Activated CD4-positive, alpha-beta T cell treated with anti-CD3 and anti-CD28 coated beads for 36 hours (primary cell): ENCODE data around the gene ZNRF3. TPM values are rescaled to one million over a fixed set of nuclear protein-coding genes. Genes with fewer than 3 reads are reported as not detected.
"Not testable (repeated sequence)": the region's sequence is repeated elsewhere in the genome, so short reads cannot be mapped to it uniquely, and the experiment has no call there.

ENCODE experiments used
- ATAC-seq: fragments of 200-7000 bp; cut with Tn5 transposase; one replicate; pipeline ENCODE4 v1.10.0; 2021; ENCODE audit warnings: mild to moderate bottlenecking, moderate library complexity
- CTCF ChIA-PET: fragments of 350-600 bp; sonication (Branson Sonifier 250); formaldehyde crosslinking; loops from one replicate; lab custom pipeline; 2021; ENCODE audit warnings: antibody characterized with exemption; lab: Charles Lee
- POLR2A ChIA-PET: fragments of 350-600 bp; sonication (Branson Sonifier 250); formaldehyde crosslinking; loops from one replicate; lab custom pipeline; 2021; ENCODE audit warnings: antibody characterized with exemption, inconsistent platforms; lab: Charles Lee
- DNase-seq: peaks from one replicate; pipeline ENCODE4 v3.0.0-alpha.2; 2020
- H3K27ac Mint-ChIP-seq: one replicate; pipeline ENCODE4 v1.8.0; 2021; ENCODE audit warnings: mixed read lengths
- H3K27me3 Mint-ChIP-seq: one replicate; pipeline ENCODE4 v1.8.0; 2021; ENCODE audit warnings: mixed read lengths
- H3K36me3 Mint-ChIP-seq: one replicate; pipeline ENCODE4 v1.8.0; 2021; ENCODE audit warnings: low read depth, mixed read lengths
- H3K4me1 Mint-ChIP-seq: one replicate; pipeline ENCODE4 v1.8.0; 2021; ENCODE audit warnings: mixed read lengths
- H3K4me3 Mint-ChIP-seq: one replicate; pipeline ENCODE4 v1.8.0; 2021; ENCODE audit warnings: mild to moderate bottlenecking, moderate library complexity, mixed read lengths
- H3K9me3 Mint-ChIP-seq: one replicate; pipeline ENCODE4 v1.8.0; 2021; ENCODE audit warnings: low read depth, mixed read lengths
- intact Hi-C, 2 experiments: fragments of 100-400 bp; cut with DNase I in 1 of 2; cut with micrococcal nuclease in 1 of 2; formaldehyde crosslinking; loops; one replicate each; pipeline versions ENCODE4 v1.14.2 to v1.15.1; 2022 to 2024; cut with DNase I, micrococcal nuclease
- total RNA-seq, 2 experiments: library from RNA; stranded (reverse); gene quantifications; one replicate each; pipeline ENCODE4 v1.2.3, GENCODE V29; 2021

Gene ZNRF3
- total RNA-seq, 2 experiments from 2014 or later = 2.3 TPM

DNA sequence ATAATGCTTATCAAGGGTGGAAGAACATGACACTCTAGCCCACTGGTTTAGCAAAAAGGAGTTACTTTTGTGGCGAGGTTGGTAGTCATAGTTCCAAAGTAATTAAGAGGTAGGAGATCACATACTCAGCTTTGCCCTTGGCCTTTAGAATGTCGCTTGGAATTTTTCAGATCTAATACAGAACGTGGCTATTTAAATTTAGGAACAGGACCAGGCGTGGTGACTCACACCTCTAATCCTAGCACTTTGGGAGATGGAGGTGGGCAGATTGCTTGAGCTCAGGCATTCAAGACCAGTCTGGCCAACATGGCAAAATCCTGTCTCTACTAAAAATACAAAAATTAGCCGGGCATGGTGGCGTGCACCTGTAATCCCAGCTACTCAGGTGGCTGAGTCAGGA, 26.1 kb upstream of the ZNRF3 start:
- peaks cover 6% of the 10 kb centered on the region for H3K27me3 Mint-ChIP-seq
- no peaks in the 10 kb centered on the region for H3K9me3 Mint-ChIP-seq
- no peaks in the 10 kb centered on the region for H3K36me3 Mint-ChIP-seq
- no peak overlapping the region for H3K27ac Mint-ChIP-seq
- H3K4me3 Mint-ChIP-seq = no peak overlapping the region
- no peak for DNase-seq
- ChIA-PET POLR2A (no interaction called here), CTCF (interaction anchor here (1.0 to 2.9 kb wide), 3 partner anchors 12 to 193 kb away, joined by 3 to 72 read pairs (median 3); no protein-coding TSS in a partner anchor)
- intact Hi-C loops = loop anchor here (2.0 to 5.0 kb wide), 2 partner anchors 80 to 298 kb away; no protein-coding TSS in a partner anchor
- H3K4me1 Mint-ChIP-seq = no peaks in the 10 kb centered on the region
- no peak for ATAC-seq

DNA sequence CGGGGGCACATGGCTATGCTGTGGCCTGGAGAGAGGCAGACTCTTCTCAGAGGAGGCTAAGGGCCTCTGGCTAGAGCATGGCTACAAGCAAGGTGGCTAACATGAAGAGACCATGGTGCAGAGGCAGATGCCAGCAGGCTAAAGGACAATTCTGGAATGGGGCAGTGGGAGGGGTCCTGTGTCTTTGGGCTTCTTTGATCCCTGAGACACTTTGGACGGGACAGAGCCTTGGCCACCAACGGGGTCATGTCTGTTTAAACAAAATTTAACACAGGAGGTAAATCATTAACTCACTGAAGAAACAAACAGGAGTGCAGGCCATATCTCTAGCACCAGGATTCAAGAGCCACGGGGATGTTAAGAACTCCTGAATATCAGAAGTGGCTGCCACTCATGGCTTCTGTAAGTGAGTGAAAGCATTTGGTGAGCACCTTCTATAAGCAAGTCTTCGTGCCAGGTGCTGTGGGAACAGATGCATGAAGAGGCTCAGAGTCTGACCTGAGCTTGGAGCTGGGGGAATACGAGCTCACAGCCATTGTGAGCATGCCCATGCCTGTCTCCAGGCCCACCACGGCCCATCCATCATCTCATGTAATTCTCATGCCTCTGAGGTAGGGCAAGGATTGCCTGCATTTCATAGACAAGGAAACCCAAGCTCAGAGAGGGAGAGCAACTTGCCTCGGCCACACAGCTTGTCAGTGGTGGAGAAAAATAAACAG, 18.3 kb upstream of the ZNRF3 start:
- peaks cover 2% of the 10 kb centered on the region for H3K36me3 Mint-ChIP-seq
- POLR2A ChIA-PET = no interaction called here
- DNase-seq = no peak
- H3K27ac Mint-ChIP-seq = no peak overlapping the region
- intact Hi-C loops = no loop called here
- no peak overlapping the region for H3K4me3 Mint-ChIP-seq
- peaks cover 8% of the 10 kb centered on the region for H3K4me1 Mint-ChIP-seq
- no peak for ATAC-seq
- H3K27me3 Mint-ChIP-seq = peaks cover 2% of the 10 kb centered on the region
- no peaks in the 10 kb centered on the region for H3K9me3 Mint-ChIP-seq
- CTCF ChIA-PET = no interaction called here

DNA sequence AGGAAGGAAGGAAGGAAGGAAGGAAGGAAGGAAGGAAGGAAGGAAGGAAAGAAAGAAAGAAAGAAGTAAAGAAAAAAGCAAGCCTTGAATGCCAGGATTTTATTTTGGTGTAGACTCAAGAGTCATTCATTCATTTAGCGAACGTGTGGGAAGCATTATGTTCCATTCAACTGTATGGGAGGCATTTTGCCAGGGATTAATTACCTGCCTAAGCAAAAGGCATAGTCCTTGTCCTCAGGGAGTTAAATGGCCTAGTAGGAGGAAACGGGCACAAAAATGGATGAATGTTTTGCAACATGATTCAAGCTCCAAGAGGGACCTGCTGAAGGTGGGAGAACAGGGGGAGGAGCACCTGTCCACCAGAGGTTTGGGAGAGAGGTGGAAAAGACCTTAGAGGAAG, 16.2 kb upstream of the ZNRF3 start:
- ChIA-PET POLR2A (no interaction called here), CTCF (no interaction called here)
- H3K36me3 Mint-ChIP-seq = peaks cover 2% of the 10 kb centered on the region
- H3K9me3 Mint-ChIP-seq = no peaks in the 10 kb centered on the region
- peaks cover 2% of the 10 kb centered on the region for H3K27me3 Mint-ChIP-seq
- no peak overlapping the region for H3K4me3 Mint-ChIP-seq
- ATAC-seq = no peak
- no peak overlapping the region for H3K27ac Mint-ChIP-seq
- no peak for DNase-seq
- intact Hi-C loops = no loop called here
- peaks cover 8% of the 10 kb centered on the region for H3K4me1 Mint-ChIP-seq

DNA sequence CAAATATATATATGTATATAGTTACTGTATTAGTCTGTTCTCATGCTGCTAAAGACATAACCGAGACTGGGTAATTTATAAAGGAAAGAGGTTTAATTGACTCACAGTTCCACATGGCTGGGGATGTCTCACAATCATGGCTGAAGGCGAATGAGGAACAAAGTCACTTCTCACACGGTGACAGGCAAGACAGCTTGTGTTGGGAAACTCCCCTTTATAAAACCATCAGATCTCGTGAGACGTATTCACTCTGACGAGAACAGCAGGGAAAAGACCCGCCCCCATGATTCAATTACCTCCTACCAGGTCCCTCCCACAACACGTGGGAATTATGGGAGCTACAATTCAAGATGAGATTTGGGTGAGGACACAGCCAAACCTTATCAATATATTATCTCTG, 15.0 kb upstream of the ZNRF3 start:
- H3K27ac Mint-ChIP-seq = not testable (repeated sequence)
- CTCF ChIA-PET = interaction anchor here (0.6 to 1.3 kb wide), 4 partner anchors 27 to 172 kb away, joined by 3 to 5 read pairs (median 4); partner anchors contain the start of genes CHEK2 and HSCB
- DNase-seq = peak; percentile 52

DNA sequence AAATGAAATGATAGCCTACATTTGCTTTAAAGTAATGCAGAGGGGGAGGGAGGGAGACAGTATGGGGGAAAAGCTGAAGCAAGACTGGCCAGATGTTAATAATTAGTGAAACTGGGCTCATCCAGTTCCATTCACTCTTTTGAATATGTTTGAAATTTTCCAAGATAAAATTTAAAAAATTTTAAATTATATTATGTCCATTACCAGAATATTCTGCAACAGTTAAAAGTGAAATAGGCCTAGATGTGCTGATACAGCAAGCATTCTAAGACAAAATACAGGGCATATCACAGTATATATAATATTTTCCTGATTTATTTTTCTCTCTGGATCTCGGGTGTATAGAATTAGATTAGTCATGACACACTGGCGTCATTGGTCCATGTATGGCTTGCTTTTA, 13.6 kb upstream of the ZNRF3 start:
- no peaks in the 10 kb centered on the region for H3K36me3 Mint-ChIP-seq
- H3K27me3 Mint-ChIP-seq = no peaks in the 10 kb centered on the region
- no peak overlapping the region for H3K27ac Mint-ChIP-seq
- DNase-seq (no peak), ATAC-seq (no peak)
- H3K4me3 Mint-ChIP-seq = no peak overlapping the region
- H3K9me3 Mint-ChIP-seq = no peaks in the 10 kb centered on the region
- ChIA-PET CTCF (interaction anchor here (1.5 kb wide), 1 partner anchor 171 kb away, joined by 3 read pairs; no protein-coding TSS in a partner anchor), POLR2A (no interaction called here)
- peaks cover 14% of the 10 kb centered on the region for H3K4me1 Mint-ChIP-seq
- intact Hi-C loops = no loop called here

More for the DNA sequence above, 15.0 kb upstream of the ZNRF3 start:
- peak; percentile 88 for ATAC-seq
- H3K27me3 Mint-ChIP-seq, POLR2A ChIA-PET, H3K4me3 Mint-ChIP-seq, H3K36me3 Mint-ChIP-seq, intact Hi-C loops, H3K9me3 Mint-ChIP-seq: not testable (repeated sequence)
- peaks cover 11% of the 10 kb centered on the region for H3K4me1 Mint-ChIP-seq

DNA sequence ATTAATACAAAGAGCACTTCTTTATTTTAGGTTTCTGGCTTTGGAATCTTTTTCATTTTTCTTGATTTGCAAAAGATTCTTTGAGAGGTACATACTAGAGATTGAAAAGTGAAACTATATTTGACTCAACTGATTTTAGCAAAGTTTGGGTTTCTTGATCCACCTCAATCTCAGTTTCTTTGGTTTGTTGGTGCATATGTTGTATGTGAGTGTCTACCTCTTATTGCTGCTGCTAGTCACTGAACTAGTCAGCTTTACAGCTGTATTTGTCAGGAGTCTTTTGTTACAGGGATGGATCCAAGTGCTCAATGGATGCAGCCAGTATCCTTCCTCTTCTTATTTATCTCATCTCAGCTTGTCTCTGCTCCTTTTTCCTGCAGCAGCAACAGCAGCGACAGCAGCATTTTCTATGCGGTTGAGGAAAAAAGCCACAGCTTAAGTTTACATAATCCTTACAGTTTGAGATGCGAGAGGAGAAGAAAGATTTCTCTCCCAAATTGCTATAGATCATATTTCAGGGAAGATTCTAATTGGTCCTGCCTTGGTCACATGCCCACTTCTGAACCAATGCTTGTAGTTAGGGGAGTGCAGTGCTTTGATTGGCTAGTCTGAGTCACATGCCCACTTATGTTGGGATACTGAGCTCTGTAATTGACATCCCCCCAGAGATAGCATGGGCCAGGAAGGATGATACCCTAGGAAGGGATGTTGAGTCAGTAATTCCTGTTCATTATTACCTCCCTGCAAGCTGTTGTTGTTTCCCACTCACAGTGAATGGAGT, 10.0 kb upstream of the ZNRF3 start:
- intact Hi-C loops = no loop called here
- Mint-ChIP-seq H3K27me3 (no peaks in the 10 kb centered on the region), H3K4me3 (no peak overlapping the region), H3K4me1 (peaks cover 7% of the 10 kb centered on the region), H3K9me3 (no peaks in the 10 kb centered on the region), H3K36me3 (no peaks in the 10 kb centered on the region), H3K27ac (no peak overlapping the region)
- ATAC-seq (peak; percentile 67), DNase-seq (no peak)
- ChIA-PET CTCF (interaction anchor here (1.2 kb wide), 1 partner anchor 34 kb away, joined by 3 read pairs; no protein-coding TSS in a partner anchor), POLR2A (no interaction called here)

DNA sequence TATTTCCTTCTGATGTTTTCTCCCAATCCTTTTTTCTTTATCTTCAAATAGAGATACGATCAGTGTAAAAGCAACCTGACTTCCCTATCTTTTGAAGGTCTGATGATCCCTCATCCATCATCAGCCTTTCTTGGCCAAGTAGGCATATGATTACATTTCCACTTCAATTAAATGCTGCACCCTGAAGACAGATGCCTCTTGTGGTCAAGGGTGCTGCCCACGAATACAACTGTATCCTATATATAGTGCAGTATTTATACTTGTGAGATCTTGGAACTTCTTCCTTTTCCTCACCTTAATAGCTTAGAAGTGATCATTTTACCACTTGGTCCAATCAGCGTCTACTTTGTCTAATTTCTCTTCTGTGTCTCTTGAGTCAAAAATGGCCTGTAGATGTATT, 9.3 kb upstream of the ZNRF3 start:
- intact Hi-C loops = no loop called here
- POLR2A ChIA-PET = no interaction called here
- no peak for ATAC-seq
- H3K27me3 Mint-ChIP-seq = no peaks in the 10 kb centered on the region
- peaks cover 7% of the 10 kb centered on the region for H3K4me1 Mint-ChIP-seq
- DNase-seq = no peak
- H3K4me3 Mint-ChIP-seq = no peak overlapping the region
- H3K27ac Mint-ChIP-seq = no peak overlapping the region
- H3K36me3 Mint-ChIP-seq = no peaks in the 10 kb centered on the region
- no peaks in the 10 kb centered on the region for H3K9me3 Mint-ChIP-seq
- CTCF ChIA-PET = interaction anchor here (1.0 to 1.2 kb wide), 2 partner anchors 33 to 283 kb away, joined by 3 read pairs; no protein-coding TSS in a partner anchor

DNA sequence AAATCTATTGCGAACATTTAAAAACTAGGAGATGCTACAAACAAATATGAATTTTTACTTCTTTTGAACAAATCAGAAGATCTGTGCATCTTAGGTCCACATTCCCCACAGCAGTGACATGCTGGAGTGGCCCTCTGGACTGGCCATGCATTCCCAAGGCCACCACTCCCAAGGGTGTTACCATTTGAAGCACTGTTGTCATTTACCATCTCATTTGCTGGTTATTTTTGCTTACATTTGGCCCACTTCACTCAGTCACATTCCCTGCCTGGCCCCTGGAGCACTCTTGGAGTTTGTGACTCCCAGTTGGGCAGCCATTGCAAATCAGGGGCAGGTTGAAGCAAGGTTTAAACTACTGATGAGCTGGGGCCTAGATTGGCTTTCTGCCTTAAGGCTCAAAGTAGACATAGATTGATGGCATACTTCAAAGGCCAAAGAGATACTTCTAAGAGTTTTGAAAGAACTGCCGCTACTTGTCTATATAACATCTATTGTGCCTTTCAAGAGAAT, 8.5 kb upstream of the ZNRF3 start:
- no peak overlapping the region for H3K27ac Mint-ChIP-seq
- H3K9me3 Mint-ChIP-seq = no peaks in the 10 kb centered on the region
- POLR2A ChIA-PET = no interaction called here
- intact Hi-C loops = no loop called here
- no peaks in the 10 kb centered on the region for H3K36me3 Mint-ChIP-seq
- CTCF ChIA-PET = interaction anchor here (1.0 kb wide), 1 partner anchor 283 kb away, joined by 3 read pairs; no protein-coding TSS in a partner anchor
- no peaks in the 10 kb centered on the region for H3K27me3 Mint-ChIP-seq
- H3K4me3 Mint-ChIP-seq = no peak overlapping the region
- ATAC-seq = no peak
- peaks cover 7% of the 10 kb centered on the region for H3K4me1 Mint-ChIP-seq
- DNase-seq = no peak

DNA sequence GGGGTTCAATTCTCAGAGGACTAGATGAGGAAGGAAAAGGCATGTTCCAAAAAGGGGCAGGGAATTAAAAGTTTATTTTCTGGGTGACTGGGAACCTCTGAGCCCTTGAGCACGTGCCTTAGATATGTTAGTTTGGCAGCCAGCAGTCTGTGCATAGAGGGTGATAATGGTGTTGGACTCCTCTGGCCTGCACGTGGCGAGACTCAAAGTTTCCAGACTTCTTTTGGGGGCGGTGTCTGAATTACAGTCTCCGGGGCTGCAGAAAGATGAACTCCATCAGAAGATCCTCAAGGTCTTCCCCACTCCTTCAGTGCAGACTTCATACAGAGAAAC, 861 bp upstream of the ZNRF3 start:
- Mint-ChIP-seq H3K9me3 (no peaks in the 10 kb centered on the region), H3K27ac (peak overlapping the region; percentile 83), H3K4me1 (peaks cover 18% of the 10 kb centered on the region), H3K36me3 (no peaks in the 10 kb centered on the region), H3K4me3 (peak overlapping the region; percentile 75), H3K27me3 (peaks cover 26% of the 10 kb centered on the region)
- CTCF ChIA-PET = interaction anchor here (0.6 kb wide), 2 partner anchors 35 to 53 kb away, joined by 3 to 4 read pairs; no protein-coding TSS in a partner anchor
- DNase-seq (peak; percentile 42), ATAC-seq (peak; percentile 2)
- POLR2A ChIA-PET = interaction anchor here (1.0 kb wide), 1 partner anchor 25 kb away, joined by 3 read pairs; no protein-coding TSS in a partner anchor
- intact Hi-C loops = loop anchor here (5.0 to 10.0 kb wide), 4 partner anchors 75 to 722 kb away; partner anchors contain the start of genes AP1B1 (in 1 of the 2), EWSR1 (in 1 of the 2), NF2 (in 1 of the 2) and RHBDD3 (in 1 of the 2)

DNA sequence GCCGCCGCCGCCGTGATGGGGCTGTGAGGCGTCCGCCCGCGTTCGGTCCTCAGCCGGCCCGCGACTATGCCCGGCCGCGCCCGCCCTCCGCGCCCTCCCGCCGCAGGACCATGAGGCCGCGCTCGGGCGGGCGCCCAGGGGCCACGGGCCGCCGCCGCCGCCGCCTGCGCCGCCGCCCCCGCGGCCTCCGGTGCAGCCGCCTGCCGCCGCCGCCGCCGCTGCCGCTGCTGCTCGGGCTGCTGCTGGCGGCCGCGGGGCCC, 215 bp downstream of the ZNRF3 start:
- ChIA-PET CTCF (no interaction called here), POLR2A (interaction anchor here (1.0 kb wide), 1 partner anchor 24 kb away, joined by 3 read pairs; no protein-coding TSS in a partner anchor)
- Mint-ChIP-seq H3K36me3 (no peaks in the 10 kb centered on the region), H3K4me1 (peaks cover 18% of the 10 kb centered on the region), H3K27ac (no peak overlapping the region), H3K27me3 (peaks cover 28% of the 10 kb centered on the region), H3K4me3 (peak overlapping the region; percentile 66), H3K9me3 (no peaks in the 10 kb centered on the region)
- DNase-seq = no peak
- intact Hi-C loops = loop anchor here (1.0 to 10.0 kb wide), 11 partner anchors 26 to 964 kb away; partner anchors contain the start of genes CCDC117 (in 2 of the 2), RHBDD3 (in 2 of the 2), AP1B1 (in 1 of the 2) and EWSR1 (in 1 of the 2)
- no peak for ATAC-seq
